ENCODE measurements around the gene KLK11.

The KLK11 gene

GRCh38 chr19:51030631-51031030 lies 4.2 kb upstream of the KLK11 start:
- TF ChIP-seq CTCF (IDR thresholded peaks at IDR 0.05; ENCODE audit: low read depth, low read length, missing control alignments): no peak
- H3K4me3 ChIP-seq (ENCODE audit: low read depth, low read length): no peak overlapping the region
- no peak for DNase-seq (ENCODE audit: low read depth)

GRCh38 chr19:51029718-51030117 lies 3.3 kb upstream of the KLK11 start:
- no peak for TF ChIP-seq CTCF (IDR thresholded peaks at IDR 0.05; ENCODE audit: low read depth, low read length, missing control alignments)
- no peak for DNase-seq (ENCODE audit: low read depth)
- H3K4me3 ChIP-seq (ENCODE audit: low read depth, low read length): no peak overlapping the region

- H3K4me3 ChIP-seq (ENCODE audit: low read depth, low read length): no peak overlapping the region
- no peak for DNase-seq (ENCODE audit: low read depth)
- TF ChIP-seq CTCF (IDR thresholded peaks at IDR 0.05; ENCODE audit: low read depth, low read length, missing control alignments): no peak
These were observed 1.5 kb upstream of the KLK11 start for GRCh38 chr19:51027873-51028272.

- no peak overlapping the region for H3K4me3 ChIP-seq (ENCODE audit: low read depth, low read length)
- no peak for TF ChIP-seq CTCF (IDR thresholded peaks at IDR 0.05; ENCODE audit: low read depth, low read length, missing control alignments)
- no peak for DNase-seq (ENCODE audit: low read depth)
These were observed 850 bp upstream of the KLK11 start for GRCh38 chr19:51027126-51027806.

- TF ChIP-seq CTCF (IDR thresholded peaks at IDR 0.05; ENCODE audit: low read depth, low read length, missing control alignments): no peak
- H3K4me3 ChIP-seq (ENCODE audit: low read depth, low read length): no peak overlapping the region
- no peak for DNase-seq (ENCODE audit: low read depth)
These were observed 435 bp downstream of the KLK11 start for GRCh38 chr19:51025809-51026553.

GRCh38 chr19:51025401-51025800 lies 1.0 kb downstream of the KLK11 start:
- DNase-seq (ENCODE audit: low read depth): no peak
- no peak overlapping the region for H3K4me3 ChIP-seq (ENCODE audit: low read depth, low read length)
- TF ChIP-seq CTCF (IDR thresholded peaks at IDR 0.05; ENCODE audit: low read depth, low read length, missing control alignments): no peak

Data from GM12864 (cell line).